Erythroblast (primary cell): ENCODE data around the gene SCN8A.
"Not testable (repeated sequence)": the region's sequence is repeated elsewhere in the genome, so short reads cannot be mapped to it uniquely, and the experiment has no call there.

Source experiments
- GATA1 ChIP-seq: IDR thresholded peaks from 2 replicates; pipeline ENCODE4 v1.6.1; 2011; ENCODE audit warnings: low read depth, mild to moderate bottlenecking, control low read depth, low read length, moderate library complexity
- POLR2A ChIP-seq: IDR thresholded peaks from 2 replicates; pipeline ENCODE4 v1.6.1; 2011; ENCODE audit warnings: mild to moderate bottlenecking, low read length

- TF ChIP-seq POLR2A, GATA1: not testable (repeated sequence)
Measured at GRCh38 chr12:51644691-51645090, 53.7 kb downstream of the SCN8A start.
